Measurements from ENCODE around the gene SMIM11. TPM values are rescaled to one million over a fixed set of nuclear protein-coding genes. Genes with fewer than 3 reads are reported as not detected.

Gene SMIM11
- total RNA-seq, 2 donors from 2014 or later = 3.0 to 9.8 TPM

- Histone ChIP-seq H3K27ac (no peak overlapping the region), H3K4me1 (no peaks in the 10 kb centered on the region), H3K9ac (ENCODE audit: low read depth in 2 of 2, low read length in 2 of 2) (no peak overlapping the region), H3K36me3 (no peaks in the 10 kb centered on the region), H3K27me3 (no peaks in the 10 kb centered on the region), H3K4me3 (no peak overlapping the region), H3K9me3 (no peaks in the 10 kb centered on the region)
- DNase-seq = no peak
- TF ChIP-seq, protein P1, sequence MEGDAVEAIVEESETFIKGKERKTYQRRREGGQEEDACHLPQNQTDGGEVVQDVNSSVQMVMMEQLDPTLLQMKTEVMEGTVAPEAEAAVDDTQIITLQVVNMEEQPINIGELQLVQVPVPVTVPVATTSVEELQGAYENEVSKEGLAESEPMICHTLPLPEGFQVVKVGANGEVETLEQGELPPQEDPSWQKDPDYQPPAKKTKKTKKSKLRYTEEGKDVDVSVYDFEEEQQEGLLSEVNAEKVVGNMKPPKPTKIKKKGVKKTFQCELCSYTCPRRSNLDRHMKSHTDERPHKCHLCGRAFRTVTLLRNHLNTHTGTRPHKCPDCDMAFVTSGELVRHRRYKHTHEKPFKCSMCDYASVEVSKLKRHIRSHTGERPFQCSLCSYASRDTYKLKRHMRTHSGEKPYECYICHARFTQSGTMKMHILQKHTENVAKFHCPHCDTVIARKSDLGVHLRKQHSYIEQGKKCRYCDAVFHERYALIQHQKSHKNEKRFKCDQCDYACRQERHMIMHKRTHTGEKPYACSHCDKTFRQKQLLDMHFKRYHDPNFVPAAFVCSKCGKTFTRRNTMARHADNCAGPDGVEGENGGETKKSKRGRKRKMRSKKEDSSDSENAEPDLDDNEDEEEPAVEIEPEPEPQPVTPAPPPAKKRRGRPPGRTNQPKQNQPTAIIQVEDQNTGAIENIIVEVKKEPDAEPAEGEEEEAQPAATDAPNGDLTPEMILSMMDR (IDR thresholded peaks at IDR 0.05) = no peak
- intact Hi-C loops (cut with DNase I) = no loop called here
These were observed 32.8 kb upstream of the SMIM11 start for GRCh38 chr21:34342476-34342875.

DNA sequence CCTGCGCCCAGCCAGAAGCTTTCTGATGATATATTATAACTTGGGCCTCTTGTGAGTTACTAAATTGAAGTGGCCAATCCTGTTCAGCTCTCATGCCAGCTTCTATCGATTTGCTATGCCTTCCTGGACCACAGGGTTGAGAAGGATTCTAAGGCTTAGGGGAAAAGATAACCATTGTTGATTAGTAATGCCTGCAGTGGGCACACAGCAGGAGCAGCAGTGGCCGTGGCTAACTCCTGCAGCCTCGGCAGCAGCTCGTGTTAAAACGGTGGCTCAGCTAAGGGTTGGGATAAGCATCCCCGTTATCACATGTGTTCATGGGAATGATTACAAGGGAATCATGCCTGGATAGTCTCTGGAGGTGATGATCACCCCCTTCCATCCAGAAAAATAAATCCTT, 32.0 kb upstream of the SMIM11 start:
- Histone ChIP-seq H3K9me3 (no peaks in the 10 kb centered on the region), H3K27me3 (no peaks in the 10 kb centered on the region), H3K4me1 (no peaks in the 10 kb centered on the region), H3K4me3 (no peak overlapping the region), H3K9ac (ENCODE audit: low read depth in 2 of 2, low read length in 2 of 2) (no peak overlapping the region), H3K27ac (no peak overlapping the region), H3K36me3 (no peaks in the 10 kb centered on the region)
- intact Hi-C loops (cut with DNase I) = no loop called here
- no peak for DNase-seq
- TF ChIP-seq, protein P1 (IDR thresholded peaks at IDR 0.05) = no peak

GRCh38 chr21:34343838-34344381, 31.4 kb upstream of the SMIM11 start:
- no peak overlapping the region for H3K9ac ChIP-seq (ENCODE audit: low read depth in 2 of 2, low read length in 2 of 2)
- H3K9me3 ChIP-seq = no peaks in the 10 kb centered on the region
- no peaks in the 10 kb centered on the region for H3K27me3 ChIP-seq
- H3K36me3 ChIP-seq = no peaks in the 10 kb centered on the region
- no peak overlapping the region for H3K4me3 ChIP-seq
- no peak for DNase-seq
- TF ChIP-seq, protein P1 (IDR thresholded peaks at IDR 0.05) = no peak
- no peaks in the 10 kb centered on the region for H3K4me1 ChIP-seq
- no peak overlapping the region for H3K27ac ChIP-seq
- intact Hi-C loops (cut with DNase I) = no loop called here

- no peak for DNase-seq
- Histone ChIP-seq H3K36me3 (no peaks in the 10 kb centered on the region), H3K9me3 (no peaks in the 10 kb centered on the region), H3K27me3 (no peaks in the 10 kb centered on the region), H3K4me3 (no peak overlapping the region), H3K27ac (no peak overlapping the region), H3K4me1 (no peaks in the 10 kb centered on the region), H3K9ac (ENCODE audit: low read depth in 2 of 2, low read length in 2 of 2) (no peak overlapping the region)
- TF ChIP-seq, protein P1 (IDR thresholded peaks at IDR 0.05) = no peak
- intact Hi-C loops (cut with DNase I) = no loop called here
These were observed 30.7 kb upstream of the SMIM11 start for GRCh38 chr21:34344584-34344983.

GRCh38 chr21:34345091-34345871, 30.0 kb upstream of the SMIM11 start:
- TF ChIP-seq, protein P1 (IDR thresholded peaks at IDR 0.05) = no peak
- Histone ChIP-seq H3K4me1 (no peaks in the 10 kb centered on the region), H3K4me3 (no peak overlapping the region), H3K9ac (ENCODE audit: low read depth in 2 of 2, low read length in 2 of 2) (no peak overlapping the region), H3K9me3 (no peaks in the 10 kb centered on the region), H3K36me3 (no peaks in the 10 kb centered on the region), H3K27ac (peak overlapping the region; percentile 27), H3K27me3 (no peaks in the 10 kb centered on the region)
- intact Hi-C loops (cut with DNase I) = no loop called here
- no peak for DNase-seq

All from colonic mucosa (tissue), 4 donors.